GM12875 (cell line): ENCODE results near the gene TMEM125.

Experiments used
- H3K4me3 ChIP-seq: one replicate; pipeline ENCODE4 v1.5.1; 2011; ENCODE audit warnings: low read depth, low read length, control low read depth
- CTCF ChIP-seq: IDR thresholded peaks from 2 replicates; pipeline ENCODE4 v1.5.1; 2011; ENCODE audit warnings: low read depth, mild to moderate bottlenecking, control low read depth, inconsistent platforms, low read length, moderate library complexity, borderline replicate concordance; ENCODE audit not compliant: insufficient read depth

TMEM125 gene

GRCh38 chr1:43286115-43286514 is 16.3 kb downstream of the TMEM125 start:
- no peak for TF ChIP-seq CTCF

GRCh38 chr1:43286533-43286932 is 16.8 kb downstream of the TMEM125 start:
- H3K4me3 ChIP-seq = no peak overlapping the region
- TF ChIP-seq CTCF = no peak

More at GRCh38 chr1:43286115-43286514, 16.3 kb downstream of the TMEM125 start:
- no peak overlapping the region for H3K4me3 ChIP-seq

GRCh38 chr1:43288058-43288784 is 18.4 kb downstream of the TMEM125 start:
- H3K4me3 ChIP-seq = no peak overlapping the region
- TF ChIP-seq CTCF = no peak

- no peak for TF ChIP-seq CTCF
- no peak overlapping the region for H3K4me3 ChIP-seq
Measured at GRCh38 chr1:43288785-43289706, 19.3 kb downstream of the TMEM125 start.

- TF ChIP-seq CTCF = no peak
- no peak overlapping the region for H3K4me3 ChIP-seq
Measured at GRCh38 chr1:43292216-43292615, 22.4 kb downstream of the TMEM125 start.

- H3K4me3 ChIP-seq = no peak overlapping the region
- TF ChIP-seq CTCF = no peak
Measured at GRCh38 chr1:43292679-43293078, 22.9 kb downstream of the TMEM125 start.

- TF ChIP-seq CTCF = no peak
- H3K4me3 ChIP-seq = no peak overlapping the region
Measured at GRCh38 chr1:43293176-43293575, 23.4 kb downstream of the TMEM125 start.
